Stimulated activated CD8-positive, alpha-beta memory T cell treated with anti-CD3 and anti-CD28 coated beads, Interleukin-2, amount 100 ng/mL, for 48 hours (primary cell): ENCODE results near the gene SUPT4H1.
"Not testable (repeated sequence)": the region's sequence is repeated elsewhere in the genome, so short reads cannot be mapped to it uniquely, and the experiment has no call there.

Source experiments
- DNase-seq, 2 donors: peaks; one replicate each; pipeline ENCODE4 v3.0.0-alpha.2; 2020; ENCODE audit warnings: low read depth in 2 of 2

SUPT4H1 gene

DNA sequence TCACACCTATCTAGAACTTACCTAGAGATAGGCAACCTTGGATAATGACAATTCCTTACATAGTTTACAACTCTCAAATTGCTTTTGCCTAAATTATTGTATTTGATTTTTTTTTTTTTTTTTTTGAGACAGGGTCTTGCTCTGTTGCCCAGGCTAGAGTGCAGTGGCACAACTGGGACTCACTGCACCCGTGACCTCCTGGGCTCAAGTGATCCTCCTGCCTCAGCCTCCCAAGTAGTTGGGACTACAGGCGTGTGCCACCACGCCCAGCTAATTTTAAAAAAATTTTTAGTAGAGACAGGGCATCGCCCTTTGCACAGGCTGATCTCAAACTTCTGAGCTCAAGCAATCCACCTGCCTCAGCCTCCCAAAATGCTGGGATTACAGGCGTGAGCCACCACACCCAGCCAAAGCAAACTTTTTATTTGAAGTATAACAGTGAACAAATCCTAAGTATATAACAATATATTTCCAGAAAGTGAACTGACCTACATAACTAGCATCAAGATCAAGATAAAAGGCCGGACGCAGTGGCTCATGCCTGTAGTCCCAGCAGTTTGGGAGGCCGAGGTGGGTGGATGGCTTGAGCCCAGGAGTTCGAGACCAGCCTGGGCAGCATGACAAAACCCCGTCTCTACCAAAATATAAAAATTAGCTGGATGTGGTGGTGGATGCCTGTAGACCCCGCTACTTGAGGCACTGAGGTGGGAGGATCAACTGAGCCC lies 10.7 kb downstream of the SUPT4H1 start:
- DNase-seq: not testable (repeated sequence)

DNA sequence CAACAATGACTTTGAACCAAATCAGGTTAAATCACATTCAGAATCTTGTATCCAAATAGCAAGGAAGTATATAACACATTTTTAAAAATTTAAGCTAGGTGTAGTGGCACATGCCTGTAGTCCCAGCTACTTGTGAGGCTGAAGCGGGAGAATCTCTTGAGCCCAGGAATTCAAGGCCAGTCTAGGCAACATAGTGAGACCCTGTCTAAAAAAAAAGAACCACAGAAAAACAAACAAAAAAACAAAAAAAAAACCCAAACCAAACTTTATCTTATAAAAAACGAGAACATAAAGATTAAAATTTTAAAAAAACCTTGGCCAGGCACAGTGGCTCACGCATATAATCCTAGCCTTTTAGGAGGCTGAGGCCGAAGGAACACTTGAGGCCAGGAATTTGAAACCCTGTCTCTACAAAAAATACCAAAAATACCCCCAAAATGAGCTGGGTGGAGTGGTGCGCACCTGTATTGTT lies 11.6 kb downstream of the SUPT4H1 start:
- DNase-seq: no peak

DNA sequence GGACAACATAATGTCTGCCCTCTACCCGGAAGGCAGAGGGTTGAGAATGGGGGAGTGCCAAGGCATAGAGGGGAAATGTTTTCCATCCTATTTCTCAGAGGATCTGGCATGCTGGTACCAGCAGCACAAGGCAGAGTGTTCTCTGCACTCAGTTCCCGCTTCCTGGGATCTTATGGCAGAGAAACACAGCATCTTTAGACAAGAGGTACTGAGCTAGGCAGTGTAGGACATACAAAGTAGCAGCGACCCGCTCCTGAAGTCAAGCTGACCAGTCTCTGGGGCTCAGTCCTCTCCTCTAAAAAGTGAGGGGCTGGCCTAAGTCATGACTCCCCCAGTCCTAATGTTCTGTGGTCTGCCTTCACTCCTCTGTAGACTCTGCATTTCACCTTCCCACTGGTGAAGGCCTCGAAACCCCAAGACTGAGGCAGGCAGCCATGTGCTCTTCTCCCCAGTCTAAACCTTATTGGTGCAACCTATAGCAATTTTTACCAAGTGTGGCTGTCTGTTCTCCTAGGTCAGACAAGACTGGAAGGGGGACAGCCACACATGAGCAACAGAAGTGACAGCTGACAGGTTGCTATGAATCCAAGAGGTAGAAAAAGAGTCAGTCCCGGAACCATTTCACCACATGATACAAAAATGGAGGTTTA lies 12.1 kb downstream of the SUPT4H1 start:
- DNase-seq: no peak

DNA sequence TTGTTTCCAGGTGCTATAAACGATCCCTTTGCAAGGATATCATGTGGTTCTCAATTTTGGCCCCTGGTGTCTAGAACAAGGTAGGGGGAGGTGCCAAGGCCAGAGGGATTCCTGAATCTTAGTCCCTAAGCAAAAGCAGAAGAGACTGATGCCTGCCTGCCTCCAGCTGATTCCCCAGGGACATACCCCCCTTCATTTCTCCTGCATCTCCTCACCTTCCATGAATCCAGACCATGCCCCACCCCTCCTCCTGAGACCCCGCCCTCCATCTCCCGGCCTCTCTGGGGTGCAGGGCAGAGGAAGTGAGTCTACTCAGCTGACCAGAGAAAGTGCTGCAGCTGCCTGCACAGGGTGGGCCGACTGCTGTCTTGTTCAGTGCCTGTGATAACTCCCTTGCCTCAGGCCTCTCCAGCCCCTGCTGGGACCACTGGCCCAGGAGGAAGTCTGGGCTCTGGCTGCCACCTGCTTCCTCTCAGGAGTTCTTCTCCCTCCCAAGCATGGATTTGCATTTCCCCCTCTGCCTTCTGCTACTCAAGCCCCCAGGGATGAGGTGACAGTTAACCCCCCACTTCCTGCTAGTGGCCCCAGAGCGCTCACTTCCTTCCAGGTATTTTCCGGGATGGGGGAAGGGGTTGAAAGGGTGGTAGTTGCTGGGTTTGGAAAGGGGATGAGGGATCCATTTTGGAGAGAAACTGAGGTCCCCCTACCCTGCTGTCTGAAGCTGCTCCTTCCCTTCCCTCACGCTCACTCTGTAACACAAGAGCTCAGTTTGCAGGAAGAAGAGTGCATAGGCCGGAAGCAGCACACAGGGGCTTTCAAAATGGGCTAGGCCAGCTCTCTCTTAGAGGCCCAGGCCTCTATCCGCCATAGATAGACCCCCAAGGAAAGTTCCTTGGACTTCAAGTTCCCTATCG lies 12.9 kb downstream of the SUPT4H1 start:
- DNase-seq: peak; percentile 75 to 86

DNA sequence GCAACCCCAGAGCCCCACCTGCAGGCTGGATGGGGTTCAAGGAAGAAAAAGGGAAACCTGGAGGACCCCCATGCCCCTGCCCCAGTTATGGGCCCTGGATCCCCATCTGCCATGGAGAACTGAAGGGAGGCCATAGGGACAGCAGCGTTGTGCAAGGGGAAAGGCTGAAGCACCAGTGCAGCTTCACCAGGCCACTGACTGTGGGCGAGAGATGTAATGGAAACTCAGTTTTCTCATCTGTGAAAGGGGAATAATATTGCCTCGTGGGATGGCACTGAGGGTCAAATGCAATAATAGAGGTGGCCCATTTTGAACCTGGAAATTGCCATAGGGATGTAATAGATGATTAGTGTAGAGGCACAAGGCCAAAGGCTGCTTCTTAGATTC lies 13.6 kb downstream of the SUPT4H1 start:
- DNase-seq: no peak

DNA sequence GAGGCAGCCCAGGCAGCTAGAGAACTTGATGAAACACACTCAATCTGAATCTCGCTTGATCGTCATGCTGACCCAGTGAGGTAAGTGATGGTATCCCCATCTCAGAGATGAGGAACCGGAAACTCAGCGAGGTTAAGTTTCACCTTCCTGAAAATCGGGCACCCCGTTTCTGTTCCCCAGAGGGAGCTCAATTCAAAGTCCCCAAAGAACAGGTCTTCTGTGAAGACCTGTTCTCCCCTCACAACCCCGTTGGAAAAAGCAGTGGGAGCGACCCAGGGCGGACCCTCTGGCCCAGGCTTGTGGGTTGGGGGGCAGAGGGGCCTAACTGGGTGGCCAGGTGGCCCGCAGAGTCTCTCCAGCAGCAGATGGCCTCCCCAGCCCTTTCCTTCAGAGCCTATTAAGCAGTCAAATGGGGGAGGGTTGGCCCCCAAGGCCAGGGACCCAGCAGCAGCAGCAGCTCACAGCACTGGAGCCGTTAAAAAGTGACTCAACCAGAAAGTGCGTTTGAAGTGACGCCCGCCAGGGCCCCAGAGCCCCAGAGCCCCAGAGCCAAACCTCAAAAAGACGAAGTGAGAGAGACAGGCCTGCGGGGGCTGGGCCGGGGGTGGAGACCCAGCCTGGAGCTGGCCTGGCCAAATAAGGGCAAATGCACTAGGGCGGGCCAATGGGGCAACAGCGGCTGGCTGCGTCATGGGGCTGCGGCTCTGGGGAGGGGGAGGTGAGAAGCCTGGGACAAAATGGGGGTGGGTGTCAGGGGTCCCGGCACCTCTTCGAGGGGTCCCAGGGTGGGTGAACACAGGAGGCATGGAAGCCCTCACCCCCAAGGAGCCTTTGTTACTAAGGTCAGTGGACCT lies 14.2 kb downstream of the SUPT4H1 start:
- peak; percentile 91 to 93 for DNase-seq

DNA sequence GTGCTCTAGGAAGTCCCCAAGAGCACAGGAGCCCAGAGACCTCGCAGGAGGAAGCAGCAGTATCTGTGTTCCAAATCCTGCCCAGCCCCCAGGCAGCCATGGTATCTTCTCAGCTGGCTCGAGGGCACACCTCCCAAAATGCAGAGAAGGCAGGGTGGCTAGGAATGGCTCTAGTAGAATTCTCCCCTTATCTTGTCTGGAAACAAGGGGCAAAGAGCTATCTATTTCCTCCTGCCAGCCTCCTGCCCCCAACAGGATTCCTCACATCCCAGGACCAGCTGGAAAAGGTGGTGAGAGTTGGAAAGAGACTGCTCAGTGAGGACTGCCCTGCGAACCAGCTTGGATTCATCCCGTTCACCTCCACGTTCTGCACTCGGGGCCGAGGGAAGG lies 14.8 kb downstream of the SUPT4H1 start:
- DNase-seq: peak; percentile 40 to 49

DNA sequence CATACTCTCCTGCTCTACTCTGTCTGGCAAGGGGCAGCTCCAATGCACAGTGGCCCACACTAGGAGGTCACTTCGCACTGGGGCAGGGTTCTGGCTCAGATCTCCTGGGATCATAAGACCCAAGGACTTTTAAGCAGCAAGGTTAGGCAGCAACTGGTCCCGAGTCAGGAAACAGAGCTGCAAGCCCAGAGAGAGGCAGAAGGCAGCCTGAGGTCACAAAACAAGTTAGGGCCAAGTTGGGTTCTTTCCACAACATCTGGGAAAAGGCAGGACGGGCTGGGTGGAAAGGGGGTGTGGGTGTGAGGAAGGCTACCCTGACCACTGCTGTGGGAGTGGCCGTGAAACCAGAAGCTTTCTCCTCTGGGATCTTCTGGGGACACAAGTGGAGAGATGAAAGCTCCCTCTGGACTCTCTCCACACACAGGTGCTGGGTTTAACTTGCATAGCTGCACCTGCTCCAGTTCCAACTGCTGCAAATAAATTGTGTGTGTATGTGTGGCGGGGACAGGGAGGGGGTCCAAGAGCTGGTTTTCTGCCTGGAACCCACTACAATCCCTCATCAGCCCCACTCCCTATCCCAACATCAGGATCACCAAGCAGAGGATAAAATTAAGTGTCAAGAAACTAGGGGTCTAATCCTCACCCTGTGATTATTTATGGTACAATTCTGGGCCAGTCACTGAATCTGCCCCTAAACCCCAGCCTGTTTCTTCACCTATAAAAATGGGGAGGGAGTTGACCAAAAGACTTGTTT lies 15.4 kb downstream of the SUPT4H1 start:
- DNase-seq: no peak

DNA sequence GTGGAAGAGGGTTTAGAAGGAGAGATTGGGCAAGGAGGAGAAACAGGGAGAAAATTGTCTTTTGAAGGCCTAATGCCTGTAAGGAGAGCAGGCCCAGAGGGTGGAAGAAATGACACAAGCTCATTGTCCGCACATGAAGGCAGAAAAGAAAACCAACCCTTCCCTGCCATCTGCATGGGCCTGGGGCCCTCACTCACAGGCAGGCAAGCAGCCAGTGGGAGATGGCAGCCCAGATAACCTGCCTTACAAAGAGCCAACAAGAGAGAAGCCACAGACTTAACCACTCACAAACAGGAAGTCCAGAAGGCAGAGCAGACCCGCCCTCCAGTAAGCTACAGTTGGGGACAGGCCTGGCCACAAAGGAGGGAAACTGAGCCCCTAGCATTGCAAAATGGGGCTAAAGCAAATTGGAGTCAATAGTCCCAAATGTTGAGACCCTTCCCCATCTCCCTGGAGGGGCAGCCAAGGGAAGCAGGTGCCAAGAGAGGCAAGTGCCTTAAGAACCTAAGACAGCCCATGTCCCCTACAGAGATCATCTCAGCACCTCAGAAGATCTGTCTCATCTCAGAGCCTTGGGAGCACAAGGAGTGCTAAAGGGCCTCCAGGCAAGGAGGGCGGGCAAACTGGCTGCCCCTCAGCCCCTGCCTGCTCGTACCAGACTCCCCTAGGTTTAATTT lies 16.1 kb downstream of the SUPT4H1 start:
- peak; percentile 53 to 63 for DNase-seq

DNA sequence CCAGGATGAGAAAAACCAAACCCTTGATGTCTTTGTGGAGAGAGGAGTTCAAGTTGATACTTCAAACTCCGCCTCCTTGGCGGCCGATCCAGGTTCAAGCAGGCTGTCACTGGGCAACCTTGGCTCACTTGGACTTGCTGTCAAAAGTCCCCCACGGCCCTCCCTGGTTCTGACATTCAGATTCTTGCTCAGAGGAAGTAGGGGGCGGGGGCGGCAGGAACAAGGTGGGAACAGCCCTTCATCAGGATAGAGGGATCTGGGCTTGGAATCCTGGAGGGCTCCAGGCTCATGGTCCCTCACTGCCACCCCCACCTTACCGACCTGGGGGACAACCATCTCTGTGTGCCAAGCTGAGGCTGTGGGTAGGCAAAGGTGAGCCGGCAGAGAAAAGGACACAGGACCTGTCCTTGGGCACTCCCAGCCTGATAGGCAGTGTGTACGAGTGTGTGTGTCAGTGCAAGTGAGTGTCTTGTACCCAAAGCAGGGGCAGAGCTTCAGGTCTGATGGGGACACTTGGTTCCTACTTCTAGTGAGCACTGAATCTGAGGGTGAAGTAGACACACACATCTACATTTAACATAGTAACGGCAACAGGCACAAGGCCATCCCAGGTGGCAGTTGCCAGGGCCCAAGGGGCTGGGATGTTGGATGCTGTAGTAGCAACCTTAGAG lies 16.8 kb downstream of the SUPT4H1 start:
- peak; percentile 58 to 59 for DNase-seq

DNA sequence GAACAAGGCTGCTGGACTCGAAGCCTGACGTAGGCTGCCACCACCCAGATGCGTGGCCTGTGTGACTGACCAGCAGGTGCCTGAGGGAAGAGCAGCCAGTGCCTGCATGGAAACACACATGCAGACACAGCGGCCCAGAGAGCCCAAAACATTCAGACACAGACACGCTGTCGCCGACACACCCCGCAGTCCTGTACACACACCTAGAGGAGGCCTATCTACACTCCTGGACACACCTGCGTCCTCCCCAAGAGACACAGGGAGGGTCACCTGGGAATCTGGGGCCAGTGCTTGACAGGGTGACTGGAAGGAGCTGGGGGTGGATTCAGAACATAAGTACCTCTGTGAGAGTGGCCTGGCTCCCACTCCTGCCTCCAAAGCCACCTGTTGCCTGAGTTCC lies 17.3 kb downstream of the SUPT4H1 start:
- no peak for DNase-seq

DNA sequence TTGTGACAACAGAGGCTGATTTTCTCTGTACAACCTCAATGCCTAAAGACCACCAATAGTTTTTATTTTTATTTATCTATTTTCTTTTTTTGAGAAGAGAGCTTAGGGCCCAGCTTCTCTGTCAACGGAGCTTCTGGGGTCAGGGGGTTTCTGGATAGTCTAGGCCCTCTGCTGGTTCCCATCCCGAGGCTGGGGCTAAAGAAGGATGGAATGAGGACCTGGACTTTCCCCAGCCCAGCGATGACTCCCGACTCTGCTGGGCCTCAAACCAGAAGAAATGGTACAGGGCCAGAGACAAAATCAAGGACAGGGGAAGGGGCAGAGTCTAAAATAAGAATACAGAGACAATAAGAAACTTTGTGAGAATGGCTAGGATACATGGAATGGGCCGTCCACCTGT lies 17.7 kb downstream of the SUPT4H1 start:
- DNase-seq: no peak

DNA sequence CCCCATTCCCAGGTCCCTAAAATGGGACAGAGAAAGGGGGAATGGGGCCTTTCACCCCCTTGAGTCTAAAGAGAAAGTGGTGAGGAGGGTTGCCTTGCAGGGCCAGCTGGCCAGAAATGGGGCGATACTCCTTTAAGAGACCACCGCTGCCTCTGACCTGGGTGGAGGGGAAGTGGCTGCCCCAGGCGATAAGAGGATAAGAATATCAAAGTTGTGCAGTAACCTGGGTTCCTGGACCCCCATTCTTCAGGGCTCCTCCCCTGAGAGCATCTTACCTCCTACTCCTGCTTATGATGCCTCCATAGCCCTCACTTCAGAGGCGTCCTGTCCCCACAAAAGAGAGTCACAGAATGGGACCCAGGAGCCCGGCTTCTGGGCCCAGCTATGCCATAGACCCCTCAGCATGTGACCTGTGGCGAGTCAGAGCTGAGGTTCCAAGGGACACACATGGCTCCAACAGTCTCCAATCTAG lies 18.2 kb downstream of the SUPT4H1 start:
- peak in 1 of 2 donors; percentile 37 for DNase-seq

DNA sequence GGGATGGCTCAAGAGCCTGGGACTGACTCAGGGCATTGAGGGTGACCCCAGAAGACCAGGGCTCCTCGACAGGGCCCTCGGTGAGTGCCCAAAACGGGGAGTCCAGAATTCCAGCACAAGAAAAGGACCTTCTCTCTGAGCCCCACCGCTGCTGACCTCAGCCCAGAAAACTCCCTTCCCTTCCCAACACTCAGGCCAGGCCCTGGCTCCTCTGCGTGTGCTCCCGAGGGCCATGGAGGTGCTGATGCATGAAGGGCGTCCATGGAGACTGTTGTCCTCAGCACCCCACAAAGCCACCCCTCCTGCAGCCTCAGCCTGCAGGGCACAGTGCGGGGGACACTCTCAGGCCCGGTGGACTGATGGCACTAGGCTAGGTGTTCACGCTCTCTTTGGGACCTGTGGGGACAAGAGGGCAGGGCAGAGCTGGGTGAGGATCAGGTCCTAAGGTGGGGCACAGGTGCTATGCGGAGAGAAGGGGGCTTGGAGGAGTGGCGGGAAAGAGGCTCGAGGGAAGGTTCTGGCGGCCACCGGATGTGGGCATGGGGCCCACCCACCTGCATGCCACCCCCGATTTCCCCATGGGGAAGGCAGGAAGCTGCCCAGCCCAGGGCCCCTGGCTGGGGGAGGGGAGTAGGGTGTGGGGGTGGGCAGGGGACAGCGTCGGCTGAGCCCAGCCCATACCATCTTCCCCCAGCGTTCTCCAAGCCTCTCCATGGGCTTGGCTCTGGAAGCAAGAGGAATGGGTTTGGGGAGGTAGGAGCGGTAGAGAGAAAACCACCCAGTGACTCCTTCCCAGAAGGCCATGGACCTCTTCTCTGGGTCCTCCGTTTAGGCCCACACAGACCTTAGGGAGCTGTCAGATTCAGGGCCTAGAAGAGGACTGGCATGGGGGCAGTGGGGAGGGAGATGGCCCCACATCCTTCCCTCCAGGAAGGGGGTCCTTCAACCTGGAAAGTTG lies 18.9 kb downstream of the SUPT4H1 start:
- DNase-seq: peak; percentile 74 to 81

DNA sequence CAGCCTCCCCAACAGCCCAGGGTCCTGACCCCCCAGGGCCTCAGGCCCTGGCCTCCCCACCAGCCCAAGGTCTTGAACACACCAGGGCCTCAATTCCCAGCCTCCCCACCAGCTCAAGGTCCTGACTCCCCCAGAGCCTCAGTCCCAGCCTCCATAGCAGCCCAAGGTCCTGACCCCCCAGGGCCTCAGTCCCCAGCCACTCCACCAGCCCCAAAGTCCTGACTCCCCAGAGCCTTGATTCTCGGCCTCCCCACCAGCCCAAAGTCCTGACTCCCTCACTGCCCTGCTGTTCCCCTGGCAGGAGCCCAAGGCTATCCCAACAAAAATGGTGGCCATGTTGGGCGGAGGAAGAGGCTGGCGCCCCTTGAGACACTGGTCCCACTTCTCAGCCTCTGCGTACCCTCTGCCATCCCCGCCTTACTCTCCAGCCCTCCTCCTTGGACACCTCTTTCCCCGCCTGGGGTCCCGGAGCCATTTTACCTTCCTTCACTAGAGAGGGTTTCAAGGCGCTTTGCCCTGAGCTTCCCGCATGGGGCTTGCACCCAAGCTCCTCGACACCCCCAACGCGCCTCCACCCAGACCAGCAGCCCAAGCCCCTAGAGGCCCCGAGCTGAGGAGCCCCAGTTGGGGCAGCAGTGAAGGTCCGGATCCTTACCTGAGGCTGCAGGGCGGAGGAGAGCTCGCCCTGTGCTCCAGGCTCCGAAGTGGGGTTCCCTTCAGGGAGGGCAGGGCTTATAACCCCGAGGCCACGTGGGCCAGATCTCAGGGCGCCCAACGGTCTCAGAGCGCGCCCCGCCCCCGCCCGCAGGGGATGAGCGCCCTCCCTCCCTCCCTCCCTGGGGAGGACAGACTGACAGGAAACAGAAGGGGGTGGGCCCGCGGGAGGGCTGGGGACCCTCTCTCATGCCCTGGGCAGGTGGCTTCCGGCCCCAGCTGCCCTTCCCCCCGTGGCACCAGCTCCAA lies 19.9 kb downstream of the SUPT4H1 start:
- peak; percentile 89 to 90 for DNase-seq

DNA sequence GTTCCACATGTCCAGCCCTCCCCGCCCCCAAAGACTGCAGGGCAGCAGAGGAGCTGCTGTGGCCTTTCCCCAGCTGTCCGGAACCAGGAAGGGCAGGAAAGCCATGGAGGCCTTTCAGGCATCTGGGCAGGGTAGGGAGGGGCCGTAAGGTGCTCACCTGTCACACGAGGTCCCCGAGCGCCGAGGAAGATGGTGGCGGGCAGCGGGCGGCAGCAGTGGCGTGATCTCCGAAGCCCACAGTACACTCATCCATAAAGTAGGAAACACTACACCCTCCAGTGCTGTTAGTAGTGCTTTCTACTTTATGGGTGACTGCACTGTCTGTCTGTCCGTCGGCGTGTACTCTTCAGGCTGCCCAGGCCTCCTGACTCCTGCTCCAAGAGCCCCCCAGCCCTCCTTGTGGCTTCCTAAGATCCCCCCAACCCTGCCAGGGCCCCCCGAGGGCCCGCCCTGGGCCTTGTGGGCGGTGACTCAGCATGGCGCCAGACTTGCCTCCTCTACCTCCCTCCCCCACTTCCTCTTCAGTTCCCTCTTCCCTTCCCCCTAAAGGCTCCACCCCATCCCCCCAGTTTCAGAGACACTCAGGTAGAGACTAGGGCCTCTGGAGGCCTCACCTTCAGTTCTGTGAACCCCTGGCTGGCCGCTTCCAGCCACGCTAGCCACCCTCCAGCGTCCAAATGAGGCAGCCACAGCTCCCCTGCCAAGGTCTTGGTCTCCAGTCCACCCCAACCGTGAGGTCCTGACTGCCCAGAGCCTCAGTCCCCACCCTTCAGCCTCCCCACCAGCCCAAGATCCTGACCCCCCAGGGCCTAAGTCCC lies 20.8 kb downstream of the SUPT4H1 start:
- DNase-seq: peak; percentile 57 to 71
